ELF-1 (cell line): ENCODE results near the gene TMOD3.
"Not testable (repeated sequence)": the region's sequence is repeated elsewhere in the genome, so short reads cannot be mapped to it uniquely, and the experiment has no call there.

Experiments used
- DNase-seq: peaks from one replicate; pipeline ENCODE4 v3.0.0-alpha.2; 2016; ENCODE audit warnings: low read depth, low spot score

TMOD3 gene

DNA sequence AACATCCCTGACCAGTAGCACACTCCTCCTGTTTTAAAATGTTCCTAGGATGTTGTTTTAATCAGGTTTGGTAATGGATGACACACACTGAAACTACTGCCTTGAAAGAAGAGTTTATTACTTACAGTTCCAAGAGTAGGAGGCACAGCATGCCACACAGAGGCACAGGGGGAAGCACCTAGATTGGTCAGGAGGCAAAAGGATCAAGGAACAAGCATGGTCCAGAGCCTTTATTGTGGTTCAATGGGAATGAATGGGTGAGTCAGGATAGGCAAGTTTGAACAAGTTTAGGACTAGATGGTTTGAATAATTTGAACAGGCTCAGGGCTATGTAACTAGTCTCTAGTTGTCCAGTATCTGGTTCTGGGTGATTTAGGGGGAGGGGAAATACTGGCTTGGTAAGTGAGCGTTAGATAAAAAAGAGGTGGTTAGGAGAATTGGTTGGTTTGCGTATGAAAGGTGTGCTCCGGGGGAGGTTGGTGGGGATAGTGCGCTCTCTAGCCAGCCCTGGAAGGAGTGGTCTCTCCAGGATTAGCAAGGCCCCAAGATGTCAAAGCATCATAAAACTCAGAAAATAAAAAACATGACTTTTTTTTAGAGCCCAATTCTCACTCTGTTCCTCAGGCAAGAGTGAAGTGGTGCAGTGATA, 35.1 kb downstream of the TMOD3 start:
- DNase-seq, result peak; percentile 27

- no peak for DNase-seq
Measured at GRCh38 chr15:51865317-51865716, 35.9 kb downstream of the TMOD3 start.

DNA sequence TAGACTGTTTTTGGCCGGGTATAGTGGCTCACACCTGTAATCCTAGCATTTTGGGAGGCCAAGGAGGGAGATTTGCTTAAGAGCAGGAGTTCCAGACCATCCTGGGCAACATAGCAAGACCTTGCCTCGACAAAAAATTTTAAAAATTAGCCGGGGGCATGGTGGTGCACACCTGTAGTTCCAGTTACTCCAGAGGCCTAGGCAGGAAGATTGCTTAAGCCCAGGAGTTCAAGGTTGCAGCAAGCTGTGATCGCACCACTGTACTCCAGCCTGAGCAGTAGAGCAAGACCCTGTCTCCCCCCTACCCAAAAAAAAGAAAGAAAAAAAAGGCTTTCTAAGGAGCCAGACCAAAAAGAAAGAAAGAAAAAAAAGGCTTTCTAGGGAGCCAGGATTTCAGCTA, 36.7 kb downstream of the TMOD3 start:
- DNase-seq, result no peak

GRCh38 chr15:51866751-51867150, 37.3 kb downstream of the TMOD3 start:
- no peak for DNase-seq

GRCh38 chr15:51869060-51869421, 39.6 kb downstream of the TMOD3 start:
- DNase-seq, result no peak

GRCh38 chr15:51870774-51871173, 41.3 kb downstream of the TMOD3 start:
- DNase-seq, result no peak

DNA sequence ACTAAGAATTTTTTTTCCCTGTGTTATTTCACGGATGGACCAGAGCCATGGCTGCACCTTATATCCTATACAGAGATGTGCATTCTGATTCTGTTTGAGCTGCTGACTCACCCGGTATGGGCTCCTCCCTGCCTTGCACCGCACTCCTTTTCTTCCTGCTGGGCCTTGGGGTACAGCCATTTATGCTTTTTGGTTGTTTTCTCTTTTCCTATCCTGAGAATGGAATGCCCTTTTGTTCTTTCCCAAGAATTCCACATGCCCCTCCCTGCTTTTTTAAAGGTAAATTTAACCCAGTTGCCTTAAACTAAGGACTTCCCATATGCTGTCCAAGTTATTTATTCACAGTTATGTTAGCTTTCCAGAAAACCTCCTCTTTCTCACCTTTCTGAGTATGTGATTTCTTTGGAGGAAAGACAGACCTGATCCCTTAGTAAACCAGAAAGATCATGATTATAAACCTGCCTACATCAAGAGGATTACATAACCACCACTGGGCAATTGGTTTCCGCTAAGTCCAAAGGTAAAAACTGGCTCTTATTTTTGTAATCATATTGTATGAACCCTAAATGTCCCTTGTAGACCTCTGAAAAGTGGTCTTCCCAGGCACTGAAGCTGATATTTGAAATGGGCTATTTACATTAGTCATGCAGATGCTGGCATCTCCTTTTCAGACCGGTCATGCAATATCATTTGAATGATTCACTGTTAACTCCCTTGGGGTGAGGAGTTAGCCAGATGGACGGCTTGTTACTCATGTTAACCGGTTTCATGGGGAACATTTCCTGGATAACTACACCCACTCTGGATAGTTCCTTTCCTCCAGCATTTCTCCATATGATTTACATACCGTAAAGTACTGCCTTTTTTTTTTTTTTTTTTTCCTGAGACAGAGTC, 45.5 kb downstream of the TMOD3 start:
- no peak for DNase-seq

DNA sequence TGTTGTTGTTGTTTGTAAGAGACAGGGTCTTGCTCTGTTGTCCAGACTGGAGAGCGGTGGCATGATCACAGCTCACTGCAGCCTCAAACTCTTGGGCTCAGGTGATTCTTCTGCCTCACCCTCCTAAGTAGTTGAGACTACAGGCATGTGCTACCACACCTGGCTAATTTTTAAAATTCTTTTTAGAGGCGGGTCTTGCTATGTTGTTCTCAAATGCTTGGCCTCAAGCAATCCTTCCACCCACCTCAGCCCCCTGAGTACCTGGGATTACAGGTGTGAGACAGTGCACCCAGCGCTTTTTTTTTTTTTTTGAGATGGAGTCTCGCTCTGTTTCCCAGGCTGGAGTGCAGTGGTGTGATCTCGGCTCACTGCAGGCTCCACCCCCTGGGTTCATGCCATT, 46.7 kb downstream of the TMOD3 start:
- no peak for DNase-seq

DNA sequence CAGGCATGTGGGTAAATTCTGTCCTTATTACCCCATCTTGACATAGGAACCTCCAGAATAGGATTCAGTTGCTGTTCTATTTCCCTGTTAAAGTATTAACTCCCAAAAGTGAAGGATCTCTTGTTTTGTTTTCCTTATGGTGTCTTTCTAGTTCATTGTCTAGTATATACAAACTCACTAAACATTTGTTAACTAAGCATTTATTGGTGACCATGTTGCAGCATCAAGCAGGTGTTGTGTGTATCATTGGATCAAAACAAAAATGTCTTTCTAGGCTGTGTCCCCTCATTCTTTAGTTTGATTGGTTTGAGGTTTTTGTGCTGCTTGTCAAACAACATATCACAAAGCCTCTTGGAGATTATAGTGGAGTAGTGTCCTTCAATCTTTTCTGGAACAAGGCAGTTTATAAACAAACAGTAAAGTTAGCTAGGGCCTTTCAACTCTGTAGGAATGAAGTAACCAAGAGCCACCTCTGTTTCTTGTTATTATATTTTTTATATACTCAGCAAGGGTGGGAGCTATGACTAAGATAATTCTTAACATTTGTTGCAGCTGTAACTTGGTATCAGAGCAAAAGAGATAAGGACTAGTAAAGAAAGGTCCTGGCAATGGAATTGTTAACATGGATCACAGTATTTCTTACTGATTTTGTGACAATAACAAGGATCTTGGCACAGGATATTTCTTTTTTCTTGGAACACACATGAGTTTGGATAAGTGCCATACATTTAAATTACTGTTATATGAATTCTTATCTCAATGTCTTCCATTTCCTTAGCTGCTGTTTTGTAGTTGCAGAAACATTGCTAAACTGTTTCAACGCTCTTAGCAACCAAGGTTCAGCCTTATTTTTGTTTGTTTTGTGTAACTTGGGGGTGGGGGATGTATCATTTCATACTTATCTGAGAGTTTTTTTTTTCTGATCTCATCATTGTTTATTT, 49.3 kb downstream of the TMOD3 start:
- DNase-seq, result no peak

GRCh38 chr15:51879555-51879954, 50.1 kb downstream of the TMOD3 start:
- no peak for DNase-seq

DNA sequence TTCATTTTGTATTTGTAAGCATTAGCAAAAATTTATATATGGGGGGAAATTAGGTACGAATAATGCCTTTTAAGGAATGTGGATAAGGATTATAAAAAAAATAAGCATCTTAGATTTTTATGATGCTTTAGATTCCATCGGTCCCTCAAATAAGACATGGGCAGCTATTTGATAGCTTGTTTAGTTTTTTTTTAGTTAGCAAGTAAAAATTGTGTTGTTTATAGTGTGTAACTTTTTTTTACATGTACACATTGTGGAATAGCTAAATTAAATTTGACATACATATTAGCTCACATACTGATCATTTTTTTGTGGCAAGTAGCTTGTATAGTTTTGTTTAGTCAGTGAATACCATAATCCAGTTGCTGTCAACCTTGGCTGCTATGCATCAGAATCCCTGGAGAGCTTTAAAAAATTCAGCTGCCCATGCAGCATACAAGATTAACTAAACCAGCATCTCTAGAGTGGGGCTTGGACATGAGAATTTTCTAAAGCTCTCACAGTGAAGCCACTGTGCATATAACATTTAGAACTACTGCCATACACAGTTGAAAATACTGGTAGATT, 53.9 kb downstream of the TMOD3 start:
- no peak for DNase-seq

DNA sequence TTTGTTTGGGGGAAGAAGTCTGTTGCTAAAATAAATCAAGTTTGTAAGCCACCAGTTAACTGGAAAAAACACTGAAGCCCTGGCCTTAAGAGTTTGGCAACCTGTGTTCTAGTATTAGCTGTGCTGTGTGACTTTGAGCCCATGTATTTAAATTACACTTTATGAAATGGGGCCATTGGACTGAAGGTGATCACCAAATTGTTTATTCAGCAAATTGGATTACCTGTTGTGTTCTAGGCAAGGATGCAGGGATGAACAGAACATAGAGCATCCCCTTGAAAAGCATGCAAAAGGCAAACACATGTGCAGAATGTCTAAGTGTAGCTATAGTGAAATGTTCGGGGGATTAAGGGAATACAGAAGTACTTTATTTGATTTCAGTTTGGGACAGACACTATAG, 54.6 kb downstream of the TMOD3 start:
- DNase-seq, result no peak

- DNase-seq, result no peak
Measured at GRCh38 chr15:51884517-51885236, 55.2 kb downstream of the TMOD3 start.

- DNase-seq, result not testable (repeated sequence)
Measured at GRCh38 chr15:51885758-51886157, 56.3 kb downstream of the TMOD3 start.

DNA sequence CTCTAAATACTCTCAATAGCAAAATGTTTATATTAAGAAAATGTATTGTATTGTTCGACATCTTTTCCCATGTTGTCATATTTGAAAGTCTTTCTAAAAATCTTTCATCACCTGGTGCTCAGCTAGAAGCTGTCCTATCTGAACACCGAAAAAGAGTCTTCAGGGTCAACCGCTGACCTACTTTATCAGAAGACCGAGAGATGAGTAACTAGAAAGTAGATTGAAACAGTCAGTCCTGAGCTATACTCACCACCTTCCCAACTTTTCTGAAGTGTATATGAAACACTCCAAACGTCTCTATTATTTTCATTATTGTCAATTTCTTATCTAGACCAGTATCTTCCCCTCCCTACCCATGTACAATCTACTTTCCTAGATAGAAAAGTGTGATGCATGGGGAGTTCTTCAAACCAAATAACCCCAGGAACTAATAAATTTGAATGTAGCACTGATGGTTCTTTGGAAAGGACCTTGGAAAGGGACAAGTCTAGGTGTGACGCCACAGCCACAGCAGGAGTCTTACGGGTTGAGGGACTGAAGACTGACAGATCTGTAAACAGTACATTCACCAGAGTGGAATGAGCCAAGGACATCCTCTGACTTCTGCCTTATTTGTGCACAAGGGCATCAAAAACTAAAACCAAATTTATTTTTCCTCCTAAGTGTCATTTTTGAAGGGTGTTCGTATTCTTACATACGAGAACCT, 58.6 kb downstream of the TMOD3 start:
- no peak for DNase-seq

GRCh38 chr15:51888593-51889195, 59.2 kb downstream of the TMOD3 start:
- no peak for DNase-seq

DNA sequence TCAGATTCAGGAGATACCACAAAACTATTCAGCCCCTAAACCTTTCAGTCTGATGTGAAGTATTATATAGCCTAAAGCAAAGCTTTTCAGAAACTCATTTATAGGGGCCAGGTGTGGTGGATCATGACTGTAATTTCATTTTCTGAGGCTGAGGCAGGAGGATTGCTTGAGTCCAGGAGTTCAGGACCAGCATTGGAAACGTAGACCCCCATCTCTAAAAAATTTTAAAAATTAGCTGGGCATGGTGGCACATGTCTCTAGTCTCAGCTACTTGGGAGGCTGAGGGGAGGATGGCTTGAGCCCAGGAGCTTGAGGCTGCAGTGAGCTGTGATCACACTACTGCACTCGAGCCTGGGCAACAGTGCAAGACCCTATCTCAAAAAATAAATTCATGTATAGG, 60.0 kb downstream of the TMOD3 start:
- no peak for DNase-seq

GRCh38 chr15:51904421-51904820, 75.0 kb downstream of the TMOD3 start:
- DNase-seq, result no peak

DNA sequence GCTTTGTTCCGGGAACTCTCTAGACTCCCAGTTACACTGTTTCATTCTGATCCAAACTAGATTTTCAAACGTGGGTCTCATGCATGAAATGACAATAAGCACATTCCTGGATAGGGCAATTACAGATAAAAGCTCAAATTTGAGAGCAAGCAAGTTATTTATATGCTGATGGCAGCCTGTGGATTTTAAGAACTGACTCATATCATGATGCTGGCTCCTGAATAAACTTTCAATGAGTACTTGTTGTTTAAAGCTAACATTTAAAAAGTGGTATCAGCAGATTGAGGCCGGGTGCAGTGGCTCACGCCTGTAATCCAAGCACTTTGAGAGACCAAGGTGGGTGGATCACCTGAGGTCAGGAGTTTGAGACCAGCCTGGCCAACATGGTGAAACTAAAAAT, 75.5 kb downstream of the TMOD3 start:
- DNase-seq, result no peak
